Endodermal cell (in vitro differentiated cells): ENCODE results near the gene SNPH. TPM values are rescaled to one million over a fixed set of nuclear protein-coding genes. Genes with fewer than 3 reads are reported as not detected.

Experiments
- DNase-seq: peaks from one replicate; pipeline ENCODE4 v3.0.0-alpha.2; 2017
- H3K27ac ChIP-seq: 2 replicates; pipeline ENCODE4 v1.5.1; 2013; ENCODE audit warnings: mild to moderate bottlenecking, low read depth, low read length, moderate library complexity
- H3K27me3 ChIP-seq: 2 replicates; pipeline ENCODE4 v1.6.1; 2013; ENCODE audit warnings: mild to moderate bottlenecking, low read length, moderate library complexity; ENCODE audit not compliant: insufficient read depth, control insufficient read depth, poor library complexity, severe bottlenecking
- H3K36me3 ChIP-seq: 2 replicates; pipeline ENCODE4 v1.7.0; 2013; ENCODE audit warnings: mild to moderate bottlenecking, low read length, moderate library complexity; ENCODE audit not compliant: control insufficient read depth, insufficient read depth
- H3K4me1 ChIP-seq: one replicate; pipeline ENCODE4 v1.7.0; 2013; ENCODE audit warnings: low read length; ENCODE audit not compliant: control insufficient read depth, insufficient read depth
- H3K4me3 ChIP-seq: 2 replicates; pipeline ENCODE4 v1.5.1; 2013; ENCODE audit warnings: mild to moderate bottlenecking, low read length, moderate library complexity
- H3K9ac ChIP-seq: 2 replicates; pipeline ENCODE4 v1.6.1; 2013; ENCODE audit warnings: mild to moderate bottlenecking, low read length, moderate library complexity; ENCODE audit not compliant: poor library complexity, severe bottlenecking; ENCODE audit errors: extremely low read depth
- H3K9me3 ChIP-seq: 2 replicates; pipeline ENCODE4 v1.6.1; 2013; ENCODE audit warnings: mild to moderate bottlenecking, low read length, moderate library complexity; ENCODE audit not compliant: control insufficient read depth
- H3K27ac Mint-ChIP-seq: 2 replicates; pipeline ENCODE4 v1.8.0; 2020; ENCODE audit warnings: mixed read lengths
- H3K27me3 Mint-ChIP-seq: 2 replicates; pipeline ENCODE4 v1.8.0; 2021; ENCODE audit warnings: mild to moderate bottlenecking, mixed read lengths; ENCODE audit not compliant: insufficient read depth
- H3K36me3 Mint-ChIP-seq: 2 replicates; pipeline ENCODE4 v1.8.0; 2020; ENCODE audit warnings: low read depth, mixed read lengths
- H3K4me1 Mint-ChIP-seq: 2 replicates; pipeline ENCODE4 v1.8.0; 2020; ENCODE audit warnings: mixed read lengths
- H3K4me3 Mint-ChIP-seq: 2 replicates; pipeline ENCODE4 v1.8.0; 2020; ENCODE audit warnings: mild to moderate bottlenecking, moderate library complexity, mixed read lengths
- H3K9me3 Mint-ChIP-seq: 2 replicates; pipeline ENCODE4 v1.8.0; 2020; ENCODE audit warnings: mild to moderate bottlenecking, mixed read lengths
- WGBS, 2 experiments: methylation state at CpG; one replicate each; pipeline versions ENCODE4 v1.1.5 to v1.1.7; 2013; ENCODE audit warnings: missing lambda C conversion rate in 2 of 2, mixed read lengths in 1 of 2; ENCODE audit not compliant: insufficient coverage in 1 of 2, insufficient read length in 1 of 2; 5-methylcytosine and 5-hydroxymethylcytosine counted together
- total RNA-seq, 2 donors: library from RNA; stranded (reverse); fragmentation: NEBNext Ultra II Directional in 1 of 2; extraction: Animal tissue kit (Norgen Biotek cat#: 25700) in 1 of 2; gene quantifications; 2 replicates in 1 of 2; 3 replicates in 1 of 2; pipeline ENCODE4 v1.2.1, GENCODE V29; 2021
- TF ChIP-seq, protein P1 (sequence below): fragments of 200-600 bp; sonication (generic); conservative IDR thresholded peaks from 2 replicates; pipeline ENCODE4 v1.5.0; 2021; ENCODE audit warnings: antibody characterized with exemption, mild to moderate bottlenecking

Gene SNPH
- total RNA-seq, 2 donors from 2014 or later = 2.2 to 4.9 TPM

DNA sequence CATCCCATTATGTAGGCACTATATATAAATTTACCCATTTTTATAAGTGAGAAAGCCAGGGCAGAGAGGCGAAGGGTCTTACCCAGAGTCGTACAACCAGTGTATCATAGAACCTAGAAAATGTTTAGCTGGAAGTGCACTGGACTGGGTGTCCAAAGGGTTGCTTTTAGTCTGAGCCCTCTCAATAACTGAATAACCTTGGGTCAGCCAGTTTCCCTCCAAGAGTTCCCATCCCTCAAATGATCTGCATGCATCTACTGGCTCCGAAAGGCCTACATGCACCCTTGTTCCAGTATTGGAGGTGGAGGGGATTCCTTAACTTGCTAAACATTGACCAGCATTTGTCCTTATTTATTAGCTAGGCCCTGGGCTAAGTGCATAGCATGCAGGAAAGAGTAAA, 3.8 kb downstream of the SNPH start:
- no peaks in the 10 kb centered on the region for H3K36me3 Mint-ChIP-seq
- no peak overlapping the region for H3K27ac ChIP-seq
- no peak overlapping the region for H3K4me3 ChIP-seq
- no peak overlapping the region for H3K27ac Mint-ChIP-seq
- TF ChIP-seq, protein P1, sequence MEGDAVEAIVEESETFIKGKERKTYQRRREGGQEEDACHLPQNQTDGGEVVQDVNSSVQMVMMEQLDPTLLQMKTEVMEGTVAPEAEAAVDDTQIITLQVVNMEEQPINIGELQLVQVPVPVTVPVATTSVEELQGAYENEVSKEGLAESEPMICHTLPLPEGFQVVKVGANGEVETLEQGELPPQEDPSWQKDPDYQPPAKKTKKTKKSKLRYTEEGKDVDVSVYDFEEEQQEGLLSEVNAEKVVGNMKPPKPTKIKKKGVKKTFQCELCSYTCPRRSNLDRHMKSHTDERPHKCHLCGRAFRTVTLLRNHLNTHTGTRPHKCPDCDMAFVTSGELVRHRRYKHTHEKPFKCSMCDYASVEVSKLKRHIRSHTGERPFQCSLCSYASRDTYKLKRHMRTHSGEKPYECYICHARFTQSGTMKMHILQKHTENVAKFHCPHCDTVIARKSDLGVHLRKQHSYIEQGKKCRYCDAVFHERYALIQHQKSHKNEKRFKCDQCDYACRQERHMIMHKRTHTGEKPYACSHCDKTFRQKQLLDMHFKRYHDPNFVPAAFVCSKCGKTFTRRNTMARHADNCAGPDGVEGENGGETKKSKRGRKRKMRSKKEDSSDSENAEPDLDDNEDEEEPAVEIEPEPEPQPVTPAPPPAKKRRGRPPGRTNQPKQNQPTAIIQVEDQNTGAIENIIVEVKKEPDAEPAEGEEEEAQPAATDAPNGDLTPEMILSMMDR = no peak
- no peaks in the 10 kb centered on the region for H3K9me3 Mint-ChIP-seq
- H3K4me1 ChIP-seq = peaks cover 4% of the 10 kb centered on the region
- no peak for DNase-seq
- H3K9me3 ChIP-seq = no peaks in the 10 kb centered on the region
- 94 to 100% methylated on average over 1 to 3 of the region's 3 CpGs for WGBS, 2 experiments
- H3K27me3 ChIP-seq = peaks cover 5% of the 10 kb centered on the region
- no peaks in the 10 kb centered on the region for H3K36me3 ChIP-seq
- no peak overlapping the region for H3K4me3 Mint-ChIP-seq
- no peak overlapping the region for H3K9ac ChIP-seq
- H3K4me1 Mint-ChIP-seq = peaks cover 18% of the 10 kb centered on the region
- peaks cover 8% of the 10 kb centered on the region for H3K27me3 Mint-ChIP-seq

DNA sequence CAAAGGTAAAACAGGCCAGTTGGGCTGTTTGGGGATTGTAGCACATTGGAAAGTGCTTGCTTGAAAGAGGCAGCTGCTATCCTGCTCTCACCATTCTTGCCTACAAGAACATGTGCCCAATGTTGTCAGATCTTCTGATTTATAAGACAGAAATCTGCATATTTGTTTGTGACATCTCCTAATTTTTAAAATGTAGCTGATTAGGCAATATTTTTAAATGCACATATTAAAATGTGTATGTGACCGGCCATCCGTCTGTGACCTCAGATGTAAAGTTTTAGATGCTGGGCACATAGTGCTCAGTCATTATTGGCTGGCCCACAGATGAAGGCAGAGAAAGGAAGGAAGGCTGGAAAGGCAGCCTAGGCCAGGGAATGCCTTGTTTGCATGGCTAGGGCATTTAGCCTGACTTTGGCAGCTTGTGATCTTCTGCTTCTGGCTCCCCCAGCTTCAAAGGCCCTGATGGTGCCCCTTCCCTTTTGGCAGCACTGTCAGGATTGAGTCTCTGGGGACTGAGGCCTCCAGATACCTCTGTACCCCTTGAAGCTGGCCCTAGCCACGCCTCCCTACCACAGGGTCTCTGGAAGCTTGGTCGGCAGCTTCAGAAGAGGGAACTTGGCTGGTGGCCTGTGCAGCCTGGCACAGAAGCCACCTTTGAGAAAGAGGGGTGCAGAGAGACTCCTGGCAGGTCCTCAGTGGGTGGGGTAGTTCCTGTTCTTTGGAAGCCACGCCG, 6.4 kb downstream of the SNPH start:
- H3K4me1 ChIP-seq = no peaks in the 10 kb centered on the region
- H3K9me3 Mint-ChIP-seq = no peaks in the 10 kb centered on the region
- no peak overlapping the region for H3K9ac ChIP-seq
- no peak overlapping the region for H3K4me3 Mint-ChIP-seq
- H3K27ac Mint-ChIP-seq = no peak overlapping the region
- H3K27me3 Mint-ChIP-seq = peaks cover 2% of the 10 kb centered on the region
- no peaks in the 10 kb centered on the region for H3K9me3 ChIP-seq
- DNase-seq = no peak
- TF ChIP-seq, protein P1 = no peak
- H3K27me3 ChIP-seq = peaks cover 5% of the 10 kb centered on the region
- no peak overlapping the region for H3K4me3 ChIP-seq
- no peak overlapping the region for H3K27ac ChIP-seq
- peaks cover 2% of the 10 kb centered on the region for H3K4me1 Mint-ChIP-seq
- H3K36me3 Mint-ChIP-seq = no peaks in the 10 kb centered on the region
- no peaks in the 10 kb centered on the region for H3K36me3 ChIP-seq
- 90 to 92% methylated on average over 2 to 6 of the region's 6 CpGs for WGBS, 2 experiments

DNA sequence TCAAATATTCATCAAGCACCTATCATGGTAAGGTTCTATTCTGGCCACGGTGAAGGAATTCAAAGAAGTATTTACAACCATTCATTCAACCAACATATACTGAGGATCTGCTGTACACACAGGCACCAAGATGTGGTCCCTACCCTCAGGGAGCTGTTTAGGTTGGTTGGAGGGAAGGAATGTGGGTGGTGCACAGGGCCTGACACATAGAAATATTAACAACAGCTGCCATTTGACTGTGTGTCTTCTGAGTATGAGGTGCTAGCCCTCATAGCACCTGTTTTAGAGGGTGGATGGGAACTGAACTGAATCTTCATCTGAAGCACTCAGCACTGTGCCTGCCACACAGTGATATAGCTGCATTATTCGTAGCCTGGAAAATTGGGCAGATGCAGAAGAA, 7.3 kb downstream of the SNPH start:
- H3K27ac Mint-ChIP-seq = no peak overlapping the region
- H3K4me1 Mint-ChIP-seq = no peaks in the 10 kb centered on the region
- TF ChIP-seq, protein P1 = no peak
- Histone ChIP-seq H3K4me3 (no peak overlapping the region), H3K36me3 (no peaks in the 10 kb centered on the region), H3K9me3 (no peaks in the 10 kb centered on the region), H3K27ac (no peak overlapping the region), H3K27me3 (no peaks in the 10 kb centered on the region), H3K9ac (no peak overlapping the region), H3K4me1 (no peaks in the 10 kb centered on the region)
- H3K27me3 Mint-ChIP-seq = peaks cover under 1% of the 10 kb centered on the region
- H3K36me3 Mint-ChIP-seq = no peaks in the 10 kb centered on the region
- 98 to 100% methylated on average over 1 to 2 of the region's 2 CpGs for WGBS, 2 experiments
- H3K9me3 Mint-ChIP-seq = no peaks in the 10 kb centered on the region
- no peak for DNase-seq
- H3K4me3 Mint-ChIP-seq = no peak overlapping the region
